Right ventricle myocardium superior (tissue), 1 donor: ENCODE measurements around the gene CCDC185. TPM values are rescaled to one million over a fixed set of nuclear protein-coding genes. Genes with fewer than 3 reads are reported as not detected.
"Not testable (repeated sequence)": the region's sequence is repeated elsewhere in the genome, so short reads cannot be mapped to it uniquely, and the experiment has no call there.

Source experiments
- ATAC-seq: fragments of 200-7000 bp; cut with Tn5 transposase; one replicate; pipeline ENCODE4 v1.9.1; 2020; ENCODE audit warnings: mild to moderate bottlenecking; ENCODE audit not compliant: poor library complexity
- DNase-seq: peaks from one replicate; pipeline ENCODE4 v3.0.0-alpha.2; 2020
- intact Hi-C: fragments of 100-400 bp; cut with DNase I; formaldehyde crosslinking; loops from one replicate; pipeline ENCODE4 v1.11.2; 2022
- total RNA-seq: library from RNA; stranded (reverse); fragmentation: NEBNext Ultra II Directional; extraction: Animal tissue kit (Norgen Biotek cat#: 25700); gene quantifications from one replicate; pipeline ENCODE4 v1.2.1, GENCODE V29; 2021
- donor health status: DM: no; HTN: yes; CAD: no; lungs with severe emphysema.

The CCDC185 gene
- total RNA-seq, 1 donor from 2014 or later, result not detected

DNA sequence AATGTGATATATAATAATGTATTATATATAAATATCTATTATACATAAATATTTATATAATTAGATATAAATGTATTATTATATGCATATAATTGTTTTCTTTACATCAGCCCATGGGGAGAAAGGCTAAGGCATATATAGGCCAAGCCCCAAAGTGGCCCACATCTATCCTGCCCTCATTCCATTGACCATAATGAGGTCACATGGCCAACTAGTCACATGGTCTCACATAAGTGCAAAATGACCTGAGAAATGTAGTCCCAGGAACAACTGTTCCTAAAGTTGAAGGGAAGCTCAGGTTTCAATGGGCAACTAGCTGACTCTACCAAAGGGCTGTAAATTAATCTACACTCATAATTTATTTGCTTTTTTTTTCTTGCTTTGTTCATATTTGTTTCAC is 14.5 kb upstream of the CCDC185 start:
- ATAC-seq, result no peak
- intact Hi-C loops, result no loop called here

DNA sequence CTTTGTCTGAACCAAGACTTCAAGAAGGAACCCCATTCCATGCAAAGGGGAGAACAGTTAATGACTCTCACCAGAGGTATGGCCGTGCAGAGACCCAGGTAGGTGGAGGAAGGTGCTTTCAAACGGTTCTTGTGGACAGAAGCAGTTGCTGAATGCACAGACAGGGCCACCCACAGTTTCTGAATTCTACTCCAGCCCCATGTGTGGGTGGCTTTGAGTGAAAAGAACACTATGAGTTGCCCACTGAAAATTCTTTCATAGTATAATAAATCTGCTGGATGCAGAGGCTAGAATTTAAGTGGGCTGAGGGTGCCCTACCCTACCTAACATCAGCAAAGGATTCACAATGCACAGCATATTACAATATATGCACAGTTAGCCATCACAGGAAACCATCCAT is 7.2 kb upstream of the CCDC185 start:
- intact Hi-C loops, result no loop called here
- ATAC-seq (no peak), DNase-seq (no peak)

More for the DNA sequence above, 14.5 kb upstream of the CCDC185 start:
- no peak for DNase-seq

DNA sequence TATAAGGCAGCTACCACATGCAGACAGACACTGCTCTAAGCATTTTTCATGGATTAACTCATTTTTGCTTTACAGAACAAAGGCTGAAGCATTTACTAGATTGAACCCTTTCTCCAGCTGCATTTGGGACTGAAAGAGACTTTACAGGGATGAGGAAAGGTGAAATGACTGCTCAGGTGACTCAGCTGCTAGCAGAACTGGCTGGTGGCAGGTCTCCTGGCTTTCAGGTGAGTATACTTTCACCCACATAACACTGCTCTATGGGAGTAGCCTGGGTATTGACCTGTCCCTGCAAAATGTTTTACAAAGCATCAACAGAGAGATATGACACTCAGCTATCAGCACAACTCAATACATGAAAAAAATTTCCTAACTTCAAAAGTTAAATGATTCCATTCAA is 2.6 kb upstream of the CCDC185 start:
- intact Hi-C loops, result loop anchor here (10.0 kb wide), 1 partner anchor 64 kb away; no protein-coding TSS in a partner anchor
- ATAC-seq, result no peak
- DNase-seq, result no peak

DNA sequence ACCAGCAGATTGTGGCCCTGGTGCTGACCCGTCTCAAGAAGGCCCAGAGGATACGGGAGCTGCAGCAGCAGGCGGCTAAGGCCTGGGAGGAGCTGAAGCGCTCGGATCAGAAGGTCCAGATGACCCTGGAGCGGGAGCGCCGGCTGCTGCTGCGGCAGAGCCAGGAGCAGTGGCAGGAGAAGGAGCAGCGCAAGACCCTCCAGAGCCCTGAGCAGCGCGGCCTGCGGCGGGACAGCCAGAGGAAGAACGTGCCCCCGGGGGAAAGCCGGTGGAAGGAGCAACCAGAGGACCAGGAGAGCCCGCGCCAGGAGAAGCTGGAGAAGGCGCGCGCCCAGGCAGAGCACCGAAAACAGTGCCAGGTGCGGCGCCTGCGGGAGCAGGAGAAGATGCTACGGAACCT is 1.0 kb downstream of the CCDC185 start:
- DNase-seq, result no peak
- ATAC-seq, result no peak
- intact Hi-C loops, result loop anchor here (10.0 kb wide), 1 partner anchor 61 kb away; no protein-coding TSS in a partner anchor

DNA sequence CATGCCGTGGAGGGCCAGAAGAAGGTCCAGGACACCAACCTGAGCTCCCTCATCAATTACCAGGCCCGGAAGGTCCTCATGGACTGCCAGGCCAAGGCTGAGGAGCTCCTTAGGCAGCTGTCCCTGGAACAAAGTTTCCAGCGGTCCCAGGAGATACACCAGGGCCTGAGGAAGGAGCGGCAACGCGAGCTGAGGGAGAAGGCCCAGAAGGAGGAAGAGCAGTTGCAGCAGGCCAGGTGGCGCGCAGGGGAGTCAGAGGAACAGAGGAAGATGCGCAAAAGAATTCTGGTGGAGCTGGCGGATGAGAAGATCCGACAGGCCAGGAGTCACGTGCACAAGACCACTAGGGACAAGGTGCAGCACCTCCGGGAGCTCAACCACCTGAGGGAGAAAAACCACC is 1.5 kb downstream of the CCDC185 start:
- ATAC-seq (no peak), DNase-seq (no peak)
- intact Hi-C loops, result loop anchor here (10.0 kb wide), 1 partner anchor 60 kb away; no protein-coding TSS in a partner anchor

DNA sequence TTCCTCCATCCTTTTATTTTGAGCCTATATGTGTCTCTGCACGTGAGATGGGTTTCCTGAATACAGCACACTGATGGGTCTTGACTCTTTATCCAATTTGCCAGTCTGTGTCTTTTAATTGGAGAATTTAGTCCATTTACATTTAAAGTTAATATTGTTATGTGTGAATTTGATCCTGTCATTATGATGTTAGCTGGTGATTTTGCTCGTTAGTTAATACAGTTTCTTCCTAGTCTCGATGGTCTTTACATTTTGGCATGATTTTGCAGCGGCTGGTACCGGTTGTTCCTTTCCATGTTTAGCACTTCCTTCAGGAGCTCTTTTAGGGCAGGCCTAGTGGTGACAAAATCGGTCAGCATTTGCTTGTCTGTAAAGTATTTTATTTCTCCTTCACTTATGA is 6.2 kb downstream of the CCDC185 start:
- intact Hi-C loops, result loop anchor here (10.0 kb wide), 1 partner anchor 55 kb away; no protein-coding TSS in a partner anchor
- not testable (repeated sequence) for DNase-seq

DNA sequence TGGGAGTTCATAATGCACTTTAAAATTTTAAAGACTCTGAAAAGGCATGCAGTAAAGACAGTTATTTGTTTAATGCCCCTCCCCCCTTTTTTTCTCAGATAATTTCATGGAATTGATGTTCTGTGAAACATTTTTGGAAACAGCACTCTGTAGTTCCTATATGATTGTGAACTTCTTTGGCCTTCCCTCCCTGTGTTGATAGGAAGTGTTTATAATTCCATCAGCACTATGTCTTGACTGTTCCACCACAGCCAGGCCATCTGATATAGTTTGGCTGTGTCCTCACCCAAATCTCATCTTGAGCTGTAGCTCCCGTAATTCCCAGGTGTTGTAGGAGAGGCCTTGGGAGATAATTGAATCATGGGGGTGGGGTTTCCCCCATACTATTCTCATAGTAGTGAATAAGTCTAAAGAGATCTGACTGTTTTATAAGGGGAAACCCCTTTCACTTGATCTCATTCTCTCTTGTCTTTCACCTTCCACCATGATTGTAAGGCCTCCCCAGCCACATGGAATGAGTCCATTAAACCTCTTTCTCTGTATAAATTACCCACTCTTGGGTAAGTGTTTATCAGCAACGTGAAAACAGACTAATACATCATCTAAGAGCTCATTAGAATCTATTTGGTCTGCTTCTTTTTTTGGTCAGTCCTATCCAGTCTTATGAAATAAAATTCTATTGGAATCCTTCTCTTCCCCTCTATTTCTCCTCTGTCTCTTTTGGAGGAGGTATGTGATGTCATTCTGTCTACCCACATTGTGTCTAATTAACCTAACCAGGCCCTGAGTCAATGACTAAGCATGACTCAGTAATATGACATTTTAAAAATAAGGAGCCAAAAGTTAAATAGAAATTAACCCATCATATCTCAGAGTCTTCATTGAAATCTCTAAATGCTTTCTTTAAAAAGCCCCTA is 8.9 kb downstream of the CCDC185 start:
- intact Hi-C loops, result no loop called here
- ATAC-seq (no peak), DNase-seq (no peak)

More for the DNA sequence above, 6.2 kb downstream of the CCDC185 start:
- not testable (repeated sequence) for ATAC-seq

DNA sequence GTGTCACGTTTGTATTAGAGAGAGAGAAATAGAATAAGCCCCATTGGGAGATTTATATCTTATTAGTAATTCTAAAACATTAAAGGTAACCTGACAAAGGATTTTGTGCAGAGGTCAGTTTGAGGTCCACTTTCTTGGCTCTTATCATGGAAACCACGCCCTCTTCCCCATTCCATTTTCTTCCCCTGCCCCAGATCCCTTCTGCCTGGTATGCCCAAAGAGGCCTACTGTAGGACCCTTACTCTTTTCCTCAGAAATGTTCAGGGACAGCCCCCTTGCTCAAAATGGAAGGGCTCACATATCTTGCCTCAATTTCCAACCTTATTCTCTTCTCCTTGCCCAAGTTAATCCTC is 9.6 kb downstream of the CCDC185 start:
- no peak for DNase-seq
- intact Hi-C loops, result no loop called here
- no peak for ATAC-seq

DNA sequence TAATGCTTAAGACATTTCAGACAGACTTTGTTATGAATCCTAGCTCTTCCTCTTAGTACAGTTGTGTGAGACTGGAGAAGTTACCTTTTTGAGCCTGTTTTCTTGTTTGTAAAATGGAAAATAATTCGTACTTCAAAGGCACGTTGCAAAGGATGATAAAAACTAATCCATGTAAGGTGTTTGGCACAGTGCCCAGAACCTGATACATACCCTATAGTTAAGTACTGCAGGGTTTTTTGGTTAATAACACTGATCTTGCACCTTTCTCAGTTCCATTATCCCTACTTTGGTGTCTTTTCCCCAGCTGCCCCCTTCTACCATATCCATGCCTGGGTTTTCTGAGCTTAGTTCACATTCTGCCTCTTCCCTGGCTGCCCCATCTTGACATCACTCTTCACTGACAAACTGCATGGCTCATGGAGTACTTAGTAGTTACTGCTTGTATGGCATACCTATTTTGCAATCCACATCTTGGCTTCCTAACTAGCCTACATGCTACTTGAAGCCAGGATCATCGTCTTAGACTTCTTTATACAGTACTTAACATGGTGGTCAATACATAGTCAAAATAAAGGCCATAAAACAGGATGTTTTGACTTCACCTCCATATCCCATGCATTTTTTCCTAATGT is 10.1 kb downstream of the CCDC185 start:
- DNase-seq (no peak), ATAC-seq (peak; percentile 29)
- intact Hi-C loops, result no loop called here

DNA sequence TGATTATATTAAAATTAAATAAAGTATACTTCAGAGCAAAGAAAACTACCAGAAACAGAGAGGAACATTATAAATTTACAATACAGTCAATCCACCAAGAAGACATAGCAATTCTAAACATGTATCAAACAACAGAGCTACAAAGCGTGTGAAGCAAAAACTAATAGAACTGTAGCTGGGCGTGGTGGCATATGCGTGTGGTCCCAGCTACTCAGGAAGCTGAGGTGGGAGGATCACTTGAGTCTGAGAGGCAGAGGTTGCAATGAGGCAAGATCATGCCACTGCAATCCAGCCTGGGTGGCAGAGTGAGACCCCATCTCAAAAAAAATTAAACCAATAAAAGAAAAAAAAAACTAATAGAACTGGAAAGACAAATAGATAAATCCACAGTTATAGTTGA is 12.3 kb downstream of the CCDC185 start:
- intact Hi-C loops, result no loop called here
- ATAC-seq, result no peak
- DNase-seq, result no peak

DNA sequence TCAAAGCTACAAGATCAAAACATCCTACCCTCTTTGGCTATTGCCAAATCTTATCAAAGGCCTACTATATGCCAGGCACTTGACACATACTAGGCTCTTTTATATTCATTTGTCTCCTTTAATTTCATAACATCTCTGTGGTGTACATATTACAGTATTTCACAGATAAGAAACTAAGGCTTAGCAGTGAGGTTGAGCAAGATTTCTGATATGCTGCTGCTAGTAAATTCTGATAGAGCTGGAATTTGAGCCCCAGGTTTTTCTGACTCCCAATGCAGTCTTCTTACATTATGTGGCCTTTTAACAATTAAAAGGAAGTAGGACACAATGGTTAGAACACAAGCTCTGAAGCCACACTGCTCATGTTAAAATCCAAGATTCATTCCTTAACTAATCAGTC is 16.8 kb downstream of the CCDC185 start:
- intact Hi-C loops, result no loop called here
- ATAC-seq (no peak), DNase-seq (no peak)

DNA sequence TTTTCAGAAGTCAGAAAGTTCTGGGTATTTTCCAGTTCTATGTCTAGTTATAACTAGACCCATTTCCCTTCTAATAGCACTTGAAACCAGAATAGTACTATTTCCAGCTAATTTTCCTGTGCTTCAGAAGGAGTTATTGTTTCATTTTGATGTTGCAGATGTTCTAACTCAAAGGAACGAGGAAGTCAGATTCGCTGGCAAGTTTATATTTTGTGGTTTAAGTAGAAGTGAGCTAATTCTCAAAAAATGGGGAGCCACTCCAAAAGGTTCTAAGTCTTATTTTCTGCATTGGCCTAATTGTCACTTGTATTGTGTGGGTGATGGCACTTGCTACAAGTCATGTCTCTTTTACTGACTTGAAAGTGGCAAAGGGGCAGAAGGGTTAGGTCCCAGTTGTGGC is 18.1 kb downstream of the CCDC185 start:
- no peak for DNase-seq
- ATAC-seq, result no peak
- intact Hi-C loops, result no loop called here

DNA sequence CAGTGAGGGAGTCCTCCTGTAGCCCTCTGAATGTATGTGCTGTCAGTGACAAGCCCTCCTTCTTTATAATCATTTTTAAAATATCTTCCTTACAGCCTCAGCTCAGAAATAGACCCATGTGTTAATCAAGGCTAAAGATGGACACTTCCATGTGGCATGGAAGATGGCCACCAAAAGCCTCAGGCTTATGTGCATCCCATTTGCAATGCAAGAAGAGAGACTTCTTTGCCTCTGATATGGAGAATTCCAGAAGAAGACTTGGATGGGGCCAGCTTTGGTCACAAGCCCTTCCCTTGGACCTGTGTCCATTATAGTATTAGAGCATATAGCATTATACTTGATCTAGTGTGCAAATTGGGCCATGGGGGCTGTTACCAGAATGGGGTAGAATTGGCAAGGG is 18.5 kb downstream of the CCDC185 start:
- DNase-seq (no peak), ATAC-seq (no peak)
- intact Hi-C loops, result no loop called here

DNA sequence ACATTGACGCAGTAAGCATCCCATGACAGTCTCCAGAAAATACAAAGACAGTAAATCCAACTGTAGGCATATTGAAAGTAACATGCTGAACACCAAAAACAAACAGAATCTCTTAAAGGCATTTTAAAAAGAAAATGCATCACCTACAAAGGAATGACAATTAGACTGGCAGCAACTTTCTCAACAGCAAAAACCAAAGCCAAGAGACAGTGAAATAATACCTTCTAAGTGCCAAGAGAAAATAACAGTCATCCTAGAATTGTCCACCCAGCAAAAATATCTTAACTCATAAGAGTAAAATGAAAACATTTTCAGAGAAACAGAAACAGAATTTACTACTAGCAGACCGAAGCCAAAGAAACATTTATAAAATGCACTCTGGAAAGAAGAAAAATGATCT is 20.0 kb downstream of the CCDC185 start:
- no peak for DNase-seq
- no peak for ATAC-seq
- intact Hi-C loops, result no loop called here

DNA sequence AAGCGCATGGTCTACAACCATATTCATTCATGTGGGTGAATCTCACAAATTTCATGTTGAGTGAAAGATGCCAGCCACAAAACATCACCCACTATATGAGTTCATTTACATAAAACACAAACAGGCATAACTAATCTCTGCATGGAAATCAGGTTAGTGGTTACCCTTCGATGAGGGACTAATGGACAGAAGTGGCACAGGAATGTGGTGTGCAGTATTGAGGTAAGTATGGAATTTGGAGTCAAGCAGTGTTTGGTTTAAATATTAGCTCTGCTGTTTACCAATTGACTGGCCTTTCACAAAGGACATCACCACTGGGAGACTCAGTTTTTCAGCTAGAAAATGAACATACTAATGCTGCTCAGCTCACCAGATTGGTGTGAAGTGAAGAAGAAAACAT is 24.2 kb downstream of the CCDC185 start:
- ATAC-seq (no peak), DNase-seq (no peak)
- intact Hi-C loops, result no loop called here

DNA sequence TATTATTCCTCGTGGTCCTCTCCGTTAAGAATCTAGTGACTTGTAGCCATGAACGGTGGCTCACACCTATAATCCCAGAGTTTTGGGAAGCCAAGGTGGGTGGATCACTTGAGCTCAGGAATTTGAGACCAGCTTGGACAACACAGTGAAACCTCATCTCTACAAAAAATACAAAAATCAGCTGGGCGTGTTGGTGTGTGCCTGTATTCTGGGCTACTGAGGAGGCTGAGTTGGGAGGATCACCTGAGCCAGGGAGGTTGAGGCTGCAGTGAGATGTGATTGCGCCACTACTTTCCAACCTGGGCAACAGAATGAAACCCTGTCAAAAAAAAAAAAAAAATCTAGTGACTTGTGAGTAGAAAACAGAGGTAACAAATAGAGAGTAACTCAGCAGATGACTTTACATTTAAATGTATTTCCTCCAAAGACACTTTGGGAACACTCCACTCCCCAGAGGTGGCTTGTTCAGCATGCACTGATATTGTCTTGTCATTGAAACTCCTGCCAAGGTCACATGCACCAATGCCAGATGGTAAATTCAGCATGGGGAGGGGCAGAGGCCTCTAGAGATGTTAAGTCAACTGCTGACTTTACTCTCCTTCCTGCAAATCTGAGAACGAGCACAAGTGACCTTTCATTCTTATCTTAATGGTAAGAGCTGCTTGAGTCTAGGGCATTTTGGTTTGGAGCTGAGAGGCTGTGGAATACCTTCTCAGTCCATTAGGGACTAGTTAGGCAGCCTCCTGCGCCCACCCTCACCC is 24.9 kb downstream of the CCDC185 start:
- intact Hi-C loops, result no loop called here
- ATAC-seq, result peak; percentile 61
- DNase-seq, result no peak

DNA sequence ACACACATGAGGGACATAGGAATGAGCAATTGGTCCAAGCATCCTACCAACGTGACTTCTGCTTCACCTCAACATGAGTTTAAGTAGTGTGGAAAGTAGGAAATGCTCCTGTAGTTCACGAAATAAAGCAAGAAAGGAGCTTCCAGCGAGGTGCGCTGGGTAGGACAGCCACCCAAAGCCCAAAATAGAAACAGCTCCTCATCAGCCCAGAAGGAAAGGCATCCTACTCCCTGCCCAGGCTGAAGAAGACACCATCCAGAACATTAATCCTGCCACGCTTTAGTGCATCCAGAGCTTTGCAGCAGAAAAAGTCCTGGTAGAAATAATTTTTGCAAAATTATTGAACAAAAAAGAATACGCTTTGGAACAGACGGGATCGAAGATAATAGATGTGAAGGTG is 25.9 kb downstream of the CCDC185 start:
- intact Hi-C loops, result no loop called here
- peak; percentile 45 for ATAC-seq
- no peak for DNase-seq

DNA sequence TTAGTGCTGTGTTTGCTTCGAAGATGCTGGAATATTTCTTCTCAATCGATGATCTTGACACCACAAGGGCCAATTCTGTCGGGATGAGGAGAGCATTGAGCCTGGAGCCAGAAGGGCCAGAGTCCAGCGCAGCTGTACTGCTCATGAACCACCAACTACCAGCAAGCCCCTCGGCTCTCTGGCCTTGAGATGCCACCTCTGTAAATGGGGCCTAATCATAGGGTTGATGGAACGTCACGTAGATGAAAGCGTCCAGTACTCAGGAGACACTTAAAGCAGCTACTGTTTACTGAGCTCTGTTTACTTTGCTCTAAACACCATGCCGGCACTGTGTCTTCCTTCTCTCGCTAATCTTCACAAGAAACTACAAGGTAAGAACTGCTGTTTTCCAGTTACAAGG is 26.3 kb downstream of the CCDC185 start:
- no peak for ATAC-seq
- DNase-seq, result no peak
- intact Hi-C loops, result no loop called here

DNA sequence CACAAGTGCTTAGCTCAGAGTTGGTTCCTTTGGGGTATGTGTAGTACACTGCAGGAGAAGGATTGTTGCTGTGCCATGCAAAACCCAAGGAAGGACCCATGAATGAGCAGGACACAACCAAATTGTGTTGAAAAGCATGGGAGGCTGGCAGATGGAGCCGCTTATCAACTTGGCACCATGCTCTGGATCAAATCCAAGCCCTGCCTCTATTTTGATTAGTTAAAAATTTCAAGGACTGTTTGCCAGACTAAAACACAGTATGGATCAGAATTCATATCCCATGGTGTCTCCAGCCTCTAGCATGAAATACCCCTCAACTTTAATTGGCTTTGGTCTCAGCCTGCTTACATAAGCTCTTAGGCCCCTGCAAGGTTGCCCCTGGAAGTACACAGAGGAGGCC is 27.8 kb downstream of the CCDC185 start:
- ATAC-seq, result peak; percentile 42

More for the DNA sequence above, 27.8 kb downstream of the CCDC185 start:
- no peak for DNase-seq
- intact Hi-C loops, result no loop called here
